ENCODE measurements around the gene CITED1.
"Not testable (repeated sequence)": the region's sequence is repeated elsewhere in the genome, so short reads cannot be mapped to it uniquely, and the experiment has no call there.

Gene CITED1, protein sequence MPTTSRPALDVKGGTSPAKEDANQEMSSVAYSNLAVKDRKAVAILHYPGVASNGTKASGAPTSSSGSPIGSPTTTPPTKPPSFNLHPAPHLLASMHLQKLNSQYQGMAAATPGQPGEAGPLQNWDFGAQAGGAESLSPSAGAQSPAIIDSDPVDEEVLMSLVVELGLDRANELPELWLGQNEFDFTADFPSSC

DNA sequence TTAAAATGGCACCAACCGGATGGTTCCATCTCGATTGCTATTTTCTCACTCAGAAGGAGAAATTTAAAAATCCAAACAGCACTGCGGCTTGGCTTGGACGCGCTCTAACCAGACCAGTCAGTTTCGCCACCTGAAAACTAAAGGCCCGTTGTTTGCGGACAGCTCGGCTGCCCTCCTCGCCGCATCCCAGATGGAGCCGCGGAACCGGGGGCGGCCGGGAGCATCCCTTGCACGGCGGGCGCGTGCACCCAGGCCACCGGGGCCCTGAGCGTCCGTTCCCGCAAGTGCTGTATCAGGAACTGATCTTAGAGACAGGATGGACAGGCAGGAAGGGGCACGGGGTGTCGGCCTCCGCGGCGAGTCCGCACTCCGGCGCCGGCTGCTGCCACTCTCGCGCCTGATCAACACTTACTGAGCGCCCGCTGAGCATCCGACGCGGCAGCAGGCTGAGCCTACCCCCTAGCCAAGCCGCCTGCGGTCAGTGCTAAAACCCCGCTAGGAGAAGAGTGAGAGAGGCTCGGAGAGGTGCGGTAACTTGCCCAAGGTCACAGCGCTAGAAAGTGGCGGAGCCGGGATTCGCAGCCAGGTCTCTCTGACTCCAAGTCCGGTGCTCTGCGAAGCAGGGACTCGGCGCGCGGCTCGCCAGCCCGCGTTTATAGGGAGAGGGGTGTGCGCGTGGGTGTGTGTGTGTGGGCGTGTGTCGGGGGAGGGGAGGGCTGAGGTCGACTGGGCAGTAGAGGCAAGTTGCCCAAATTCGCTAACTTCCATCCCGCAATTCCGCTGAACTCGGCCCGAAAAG, at the start of gene CITED1:
Gene CITED1, minus strand, starts transcription at position 629 of the 799 bp plus-strand sequence. CDS start 3,045 bp downstream, outside the sequence.
- DNase-seq (ENCODE audit: low spot score), result no peak

DNA sequence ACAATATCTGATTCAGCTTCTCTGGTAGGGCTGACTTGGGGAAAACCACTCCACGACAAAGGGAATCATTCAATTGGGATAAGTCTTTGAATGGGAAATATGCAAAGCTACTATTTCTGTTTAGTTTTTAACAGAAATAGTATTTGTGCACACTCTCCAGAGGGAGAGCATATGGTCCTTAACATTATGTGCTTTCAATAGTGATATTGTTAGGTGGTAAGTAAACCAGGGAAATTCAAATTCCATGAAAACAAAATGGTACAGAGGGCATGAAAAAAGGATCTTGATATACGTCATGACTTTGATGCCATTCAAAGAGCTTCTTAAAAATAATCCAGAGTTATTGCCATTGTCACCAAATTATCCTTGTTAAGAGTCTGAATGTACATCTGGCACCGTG, 47.1 kb upstream of the CITED1 start:
- no peak for DNase-seq (ENCODE audit: low spot score)

- DNase-seq (ENCODE audit: low spot score), result peak; percentile 72
Measured at GRCh38 chrX:72351606-72352334, 46.1 kb upstream of the CITED1 start.

DNA sequence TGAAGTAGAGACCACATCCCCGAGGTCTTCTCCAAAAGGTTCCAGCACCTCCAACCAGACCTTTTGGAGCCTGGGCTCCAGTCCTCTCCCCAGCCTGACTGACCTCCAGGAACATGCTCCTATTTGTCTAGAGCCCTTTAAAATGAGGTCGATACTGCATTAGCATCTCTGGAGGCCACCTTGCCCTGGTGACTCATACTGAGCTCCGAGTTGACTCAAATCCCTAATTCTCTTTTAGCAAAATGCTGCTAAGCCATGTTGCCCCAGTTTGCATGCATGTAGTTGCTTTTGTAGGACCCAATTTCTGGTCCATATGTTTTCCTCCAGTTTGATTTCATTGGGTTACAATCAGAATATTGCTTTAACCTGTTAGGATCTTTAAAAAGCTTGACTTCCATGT, 43.5 kb upstream of the CITED1 start:
- DNase-seq (ENCODE audit: low spot score), result no peak

DNA sequence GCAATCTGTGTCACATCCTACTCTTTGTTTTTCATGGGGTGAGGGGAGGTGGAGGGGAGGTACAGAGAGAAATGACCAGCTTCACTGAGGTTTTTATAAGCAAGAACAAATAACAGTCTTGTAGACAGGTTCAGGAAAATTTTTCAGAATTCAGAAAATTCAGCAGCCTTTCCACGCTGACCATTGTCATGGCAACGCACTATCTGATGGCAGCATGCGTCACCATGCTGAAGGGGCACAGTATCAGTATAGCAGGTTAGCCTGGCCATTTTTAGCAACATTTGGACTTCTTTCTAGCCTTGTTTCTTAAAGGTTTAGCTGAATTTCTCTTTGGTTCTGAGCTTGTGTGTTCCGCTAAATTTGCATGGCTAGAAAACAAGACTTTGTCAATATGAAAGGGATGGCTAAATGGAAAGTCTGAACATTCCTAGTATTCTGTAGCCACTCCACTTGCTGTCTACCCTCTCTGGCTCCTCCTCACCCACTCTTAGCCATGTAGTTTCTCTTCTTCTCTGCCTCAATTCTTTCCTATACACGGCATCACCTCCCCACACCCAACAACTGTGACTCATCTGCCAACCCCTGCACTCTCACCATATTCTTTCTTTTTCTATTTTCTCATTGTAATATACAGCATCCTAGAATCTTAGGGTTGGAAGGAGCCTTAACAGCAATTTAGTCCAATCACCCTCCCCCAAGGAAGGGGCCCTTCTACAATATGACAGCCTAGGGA, 42.7 kb upstream of the CITED1 start:
- DNase-seq (ENCODE audit: low spot score), result no peak

DNA sequence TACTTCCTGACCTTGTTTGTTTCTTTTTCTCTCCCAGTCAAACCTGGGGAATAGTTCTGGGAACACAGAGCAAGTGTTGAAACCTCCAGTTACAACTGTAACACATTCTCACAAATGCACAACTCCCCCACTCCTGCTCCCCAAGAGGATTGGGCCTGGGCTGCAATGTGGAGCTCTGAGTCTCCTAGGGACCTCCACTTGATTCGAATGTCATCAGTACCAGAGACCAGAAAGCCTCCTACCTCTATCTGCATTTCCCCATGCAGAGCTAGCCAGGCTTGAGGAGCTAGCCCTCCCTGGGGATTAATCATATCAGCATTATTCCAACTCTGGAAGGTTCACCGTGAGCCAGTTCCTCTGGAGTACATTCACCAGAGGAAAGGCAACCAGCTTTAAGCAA, 41.7 kb upstream of the CITED1 start:
- no peak for DNase-seq (ENCODE audit: low spot score)

GRCh38 chrX:72346302-72346949, 40.7 kb upstream of the CITED1 start:
- no peak for DNase-seq (ENCODE audit: low spot score)

GRCh38 chrX:72340626-72341025, 34.9 kb upstream of the CITED1 start:
- no peak for DNase-seq (ENCODE audit: low spot score)

GRCh38 chrX:72340041-72340440, 34.3 kb upstream of the CITED1 start:
- DNase-seq (ENCODE audit: low spot score), result no peak

DNA sequence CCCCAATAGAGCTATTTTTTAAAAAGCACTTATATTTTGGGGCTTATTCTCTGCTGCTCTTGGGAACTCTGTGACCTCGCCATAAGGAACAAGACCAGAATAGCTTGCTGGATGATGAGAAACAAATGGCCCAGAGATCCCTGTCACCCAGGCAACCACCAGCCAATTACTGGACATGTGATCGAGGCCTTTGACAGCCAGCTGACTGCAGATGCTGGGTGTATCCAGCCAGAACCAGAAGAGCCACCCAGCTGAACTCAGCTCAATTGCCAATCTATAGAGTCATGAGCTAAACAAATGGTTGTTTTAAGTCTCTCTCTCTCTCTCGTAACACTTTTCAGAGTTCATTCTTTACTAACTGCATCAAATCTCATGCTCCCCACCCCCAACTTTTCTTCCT, 24.4 kb upstream of the CITED1 start:
- DNase-seq (ENCODE audit: low spot score), result no peak

DNA sequence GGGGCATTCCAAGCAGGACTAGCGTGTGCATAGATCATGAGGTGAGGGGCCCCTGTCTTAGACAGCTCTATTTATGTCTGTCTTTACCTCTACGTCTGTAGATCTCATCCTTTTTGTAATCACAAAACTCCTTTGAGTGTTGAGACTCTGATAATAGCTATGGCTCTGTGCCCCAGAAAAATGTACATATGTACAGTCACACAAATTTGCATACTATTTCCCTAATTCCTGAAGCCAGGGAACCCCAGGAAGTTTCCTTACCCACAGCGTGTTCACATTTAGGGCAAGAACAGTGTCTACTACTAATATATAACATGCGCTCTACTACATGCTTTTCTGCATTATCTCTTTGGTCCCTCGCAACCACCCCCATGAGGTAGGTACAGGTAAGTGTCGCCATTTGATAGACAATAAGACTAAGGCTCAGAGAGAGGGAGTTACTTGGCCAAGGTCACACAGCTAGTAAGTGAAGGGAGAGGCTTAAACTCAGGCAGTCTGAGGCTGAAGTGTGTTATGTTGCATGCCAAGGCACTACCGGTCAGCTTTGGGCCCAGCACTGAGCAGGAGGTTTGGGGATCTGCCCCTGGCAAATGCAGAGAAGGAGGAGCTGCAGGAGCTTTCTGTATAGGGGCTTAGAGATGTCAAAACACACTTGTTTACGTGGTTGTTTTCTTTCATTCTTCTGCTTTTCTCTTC, 21.0 kb upstream of the CITED1 start:
- DNase-seq (ENCODE audit: low spot score), result no peak

DNA sequence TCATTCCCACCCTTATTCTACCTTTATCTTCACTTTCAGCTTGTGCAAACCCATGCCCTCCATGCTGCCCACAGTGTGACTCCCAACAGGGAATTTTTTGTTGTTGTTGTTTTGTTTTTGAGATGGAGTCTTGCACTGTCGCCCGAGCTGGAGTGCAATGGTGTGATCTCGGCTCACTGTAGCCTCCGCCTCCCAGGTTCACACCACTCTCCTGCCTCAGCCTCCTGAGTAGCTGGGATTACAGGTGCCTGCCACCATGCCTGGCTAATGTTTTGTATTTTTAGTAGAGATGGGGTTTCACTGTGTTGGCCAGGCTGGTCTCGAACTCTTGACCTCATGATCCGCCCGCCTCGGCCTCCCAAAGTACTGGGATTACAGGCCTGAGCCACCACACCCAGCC, 13.9 kb upstream of the CITED1 start:
- DNase-seq (ENCODE audit: low spot score), result not testable (repeated sequence)

DNA sequence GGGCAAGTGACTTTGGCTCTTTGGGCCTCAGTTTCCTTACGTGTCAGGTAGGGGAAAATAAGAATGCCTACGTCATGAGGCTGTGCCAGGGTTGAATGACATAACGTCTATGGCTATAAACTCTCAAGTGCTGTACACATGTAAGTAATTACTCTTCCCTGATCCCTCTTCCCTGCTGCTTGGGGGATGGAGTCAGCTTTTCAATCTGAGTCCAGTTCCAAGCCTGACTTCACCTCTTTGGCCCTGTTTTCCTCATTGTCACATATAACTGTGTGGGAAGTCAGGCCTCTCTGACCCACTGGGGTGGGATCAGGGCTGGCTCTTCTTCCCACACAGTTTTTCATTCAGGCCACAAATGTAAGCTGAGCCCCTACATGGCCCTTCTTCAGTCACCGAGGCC, 11.4 kb upstream of the CITED1 start:
- DNase-seq (ENCODE audit: low spot score), result no peak

DNA sequence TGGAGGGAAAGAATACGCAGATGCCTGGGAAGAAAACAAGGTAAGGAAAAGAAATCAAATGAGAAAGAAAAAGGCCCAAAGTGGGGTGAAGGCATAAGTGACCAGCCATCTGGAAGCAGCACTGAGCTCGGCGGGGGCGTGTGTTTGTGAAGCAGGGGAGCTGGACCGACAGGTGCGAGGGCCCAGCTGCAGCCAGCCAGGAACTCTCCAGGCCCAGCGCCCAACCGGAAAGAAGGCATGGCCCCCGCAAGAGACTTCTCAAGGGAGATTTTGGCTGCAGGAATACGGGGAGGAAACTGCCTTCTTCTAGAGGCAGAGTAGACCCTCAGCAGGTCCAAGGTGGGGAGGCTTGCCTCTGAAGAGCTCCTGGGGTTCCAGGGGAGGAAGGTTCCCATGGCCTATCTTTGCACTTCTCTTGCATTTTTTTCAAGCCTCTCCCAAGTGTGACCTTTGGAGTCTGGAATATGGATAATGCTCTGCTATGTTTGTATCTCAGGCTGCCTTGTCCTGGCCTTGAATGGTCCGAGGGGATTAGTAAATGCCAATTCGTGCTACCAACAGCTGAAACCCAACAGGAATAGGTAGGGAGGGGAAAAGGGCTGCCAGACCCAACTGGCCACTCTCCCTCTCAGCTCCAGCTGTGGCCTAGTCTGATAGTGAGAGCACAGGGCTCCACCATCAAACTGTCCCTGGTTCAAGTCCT, 10.8 kb upstream of the CITED1 start:
- DNase-seq (ENCODE audit: low spot score), result no peak

GRCh38 chrX:72314881-72315280, 9.2 kb upstream of the CITED1 start:
- no peak for DNase-seq (ENCODE audit: low spot score)

GRCh38 chrX:72313707-72314641, 8.3 kb upstream of the CITED1 start:
- no peak for DNase-seq (ENCODE audit: low spot score)

DNA sequence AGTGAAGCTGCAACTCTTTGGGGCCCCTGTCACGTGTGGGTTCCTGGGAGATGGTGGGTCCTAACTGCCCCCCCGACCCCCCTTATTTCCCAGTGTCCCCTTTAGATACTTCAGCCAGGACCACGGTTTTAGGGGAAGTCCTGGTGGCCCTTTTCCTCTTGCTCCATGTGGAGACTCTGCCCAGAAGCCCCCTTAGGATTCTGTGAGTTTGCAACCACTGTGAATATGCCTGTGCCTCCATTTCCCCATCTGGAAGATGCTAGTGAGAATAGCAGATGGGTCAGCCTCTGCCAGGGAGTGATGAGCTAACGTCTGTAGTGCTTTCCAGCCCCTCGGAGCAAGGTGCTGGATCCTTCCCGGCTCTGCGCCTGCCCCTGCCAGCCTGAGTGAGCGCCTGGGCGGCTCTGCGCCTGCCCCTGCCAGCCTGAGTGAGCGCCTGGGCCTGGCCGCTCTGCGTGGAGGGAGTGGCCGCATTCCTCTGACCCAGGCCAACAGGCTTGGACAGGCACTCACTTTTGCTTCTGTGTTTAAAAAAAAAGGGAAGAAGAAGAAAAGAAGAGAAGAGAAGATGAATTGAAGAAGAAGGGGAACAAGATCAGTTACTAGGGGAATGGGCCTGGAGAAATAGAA, 6.7 kb upstream of the CITED1 start:
- DNase-seq (ENCODE audit: low spot score), result no peak

- no peak for DNase-seq (ENCODE audit: low spot score)
Measured at GRCh38 chrX:72309297-72310071, 3.8 kb upstream of the CITED1 start.

All from left forelimb (tissue), 1 donor.